ENCODE results near the gene GNPAT.
A peak's percentile ranks its signal among the peaks of the same experiment; 100 is the strongest.

Gene GNPAT

DNA sequence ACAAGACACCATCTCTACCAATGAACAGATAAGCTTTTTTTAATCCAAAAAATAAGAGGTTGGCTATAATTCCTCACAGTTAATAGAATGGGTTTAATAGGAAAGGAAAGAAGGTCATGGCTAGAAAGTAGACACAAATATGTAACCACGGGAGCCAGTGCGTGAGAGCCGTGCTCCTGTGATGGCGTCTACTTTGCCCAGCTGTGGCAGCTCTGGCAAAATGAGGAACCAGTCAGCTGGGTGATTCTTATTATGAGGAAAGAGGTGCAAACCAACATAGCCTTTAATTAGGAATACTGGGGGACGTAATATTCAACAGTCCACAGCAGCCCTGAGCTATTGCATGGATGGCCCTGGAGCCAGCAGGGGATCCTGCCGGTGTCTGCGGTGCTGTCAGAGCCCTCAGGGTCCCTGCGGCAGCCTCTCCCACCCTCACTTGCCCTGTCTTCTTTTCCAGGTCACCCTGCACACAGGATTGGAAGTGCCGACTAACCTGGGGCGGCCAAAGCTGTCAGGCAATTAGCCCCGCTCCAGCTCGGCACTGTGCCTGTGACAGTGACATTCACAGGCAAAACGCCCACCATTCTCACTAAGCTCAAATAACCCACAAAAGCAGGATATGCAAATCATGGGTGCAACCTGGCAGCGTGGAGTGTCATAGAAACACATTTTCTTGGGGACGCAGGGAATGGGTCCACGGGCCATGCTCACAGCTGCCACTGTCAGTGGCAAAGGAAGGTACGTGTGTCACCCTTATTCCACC lies 25.9 kb upstream of the GNPAT start:
- DNase-seq, result no peak

DNA sequence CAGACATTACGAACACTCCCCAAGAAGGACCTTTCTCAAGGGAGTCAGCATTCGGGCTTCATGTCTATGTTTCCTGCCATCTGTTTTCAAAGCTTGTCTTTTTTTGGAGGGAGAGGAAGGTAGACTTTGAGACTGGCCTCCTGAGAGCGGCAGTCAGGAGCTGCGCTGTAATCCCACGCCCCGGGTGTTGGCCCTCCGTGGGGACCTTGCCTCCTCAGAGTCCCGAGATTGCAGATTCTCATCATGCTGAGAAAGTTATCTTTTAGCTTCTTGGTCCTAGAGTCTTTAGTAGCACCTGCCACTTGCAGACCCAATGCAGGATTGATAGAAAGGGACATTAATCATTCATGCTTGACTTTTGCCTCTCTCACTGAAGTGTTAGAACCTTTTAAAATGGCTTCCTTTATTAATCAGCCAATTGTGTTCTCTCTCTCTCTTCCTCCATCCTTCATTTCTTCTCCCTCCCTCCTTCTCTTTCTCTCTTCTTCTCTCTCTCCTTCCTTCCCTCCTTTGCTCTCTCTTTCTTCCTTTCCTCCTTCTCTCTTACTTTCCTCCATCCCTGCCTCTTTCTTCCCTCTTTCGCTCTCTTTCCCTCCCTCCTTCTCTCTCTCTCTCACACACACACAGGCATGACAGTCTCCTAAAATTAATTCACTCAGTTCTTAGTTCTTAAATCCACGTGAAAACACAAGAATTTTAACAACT lies 25.2 kb upstream of the GNPAT start:
- no peak for DNase-seq

DNA sequence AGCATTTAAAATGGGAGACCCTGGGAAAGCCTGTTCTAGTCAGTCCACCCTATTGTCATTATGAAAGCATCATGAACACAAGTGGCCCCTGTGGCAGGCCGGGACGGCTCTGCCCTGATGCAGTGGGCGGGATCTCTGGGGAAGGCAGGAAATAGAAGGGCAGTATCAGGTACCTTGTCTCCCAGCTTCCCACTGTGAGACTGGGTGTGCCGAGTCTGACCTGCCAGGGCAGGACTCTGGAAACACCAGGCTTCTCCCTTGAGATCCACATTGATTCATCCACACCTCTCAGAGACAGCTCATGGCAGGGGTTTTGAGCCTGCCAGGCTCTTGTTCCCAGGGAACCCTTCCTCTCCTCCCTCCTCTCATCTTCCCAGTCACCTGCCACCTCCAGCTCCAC lies 24.5 kb upstream of the GNPAT start:
- DNase-seq, result peak; percentile 12

DNA sequence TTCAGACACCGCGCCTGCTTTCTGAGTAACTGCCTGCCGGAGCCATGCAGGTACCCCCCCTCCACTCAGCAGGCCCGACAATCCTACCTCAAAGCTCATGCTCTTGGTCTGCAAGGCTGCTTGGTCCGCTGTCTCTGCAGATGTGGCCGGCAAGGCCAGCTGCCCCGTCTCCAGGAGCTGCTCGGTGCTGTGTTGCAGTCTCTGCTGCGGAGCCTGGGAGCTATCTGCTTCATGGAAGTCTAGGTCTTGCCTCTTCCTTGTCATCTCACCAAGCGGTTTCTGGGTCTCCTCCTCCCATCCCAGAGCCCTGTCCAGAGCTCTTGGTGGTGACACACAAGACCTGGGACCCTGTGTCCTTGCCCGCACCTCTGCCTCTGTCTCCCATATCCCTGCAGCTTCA lies 24.0 kb upstream of the GNPAT start:
- no peak for DNase-seq

DNA sequence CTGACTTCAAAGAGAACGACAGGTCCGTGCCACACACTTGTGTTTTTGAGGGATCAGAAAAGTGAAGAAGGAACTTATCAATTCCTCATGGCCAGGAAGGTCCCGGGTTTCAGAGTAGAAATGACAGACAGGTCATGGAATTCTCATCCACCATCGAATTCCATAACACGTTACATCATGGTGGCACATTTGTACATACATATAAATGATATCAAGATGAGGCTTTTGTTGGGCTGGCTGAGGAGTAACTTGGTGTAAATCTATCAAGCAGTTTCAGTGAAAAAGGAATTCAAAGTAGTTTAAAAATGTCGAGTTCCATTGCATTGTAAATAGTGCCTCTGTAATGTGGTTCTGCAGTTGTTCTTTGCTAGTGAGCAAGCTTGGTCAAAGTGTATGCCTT lies 22.9 kb upstream of the GNPAT start:
- DNase-seq, result no peak

DNA sequence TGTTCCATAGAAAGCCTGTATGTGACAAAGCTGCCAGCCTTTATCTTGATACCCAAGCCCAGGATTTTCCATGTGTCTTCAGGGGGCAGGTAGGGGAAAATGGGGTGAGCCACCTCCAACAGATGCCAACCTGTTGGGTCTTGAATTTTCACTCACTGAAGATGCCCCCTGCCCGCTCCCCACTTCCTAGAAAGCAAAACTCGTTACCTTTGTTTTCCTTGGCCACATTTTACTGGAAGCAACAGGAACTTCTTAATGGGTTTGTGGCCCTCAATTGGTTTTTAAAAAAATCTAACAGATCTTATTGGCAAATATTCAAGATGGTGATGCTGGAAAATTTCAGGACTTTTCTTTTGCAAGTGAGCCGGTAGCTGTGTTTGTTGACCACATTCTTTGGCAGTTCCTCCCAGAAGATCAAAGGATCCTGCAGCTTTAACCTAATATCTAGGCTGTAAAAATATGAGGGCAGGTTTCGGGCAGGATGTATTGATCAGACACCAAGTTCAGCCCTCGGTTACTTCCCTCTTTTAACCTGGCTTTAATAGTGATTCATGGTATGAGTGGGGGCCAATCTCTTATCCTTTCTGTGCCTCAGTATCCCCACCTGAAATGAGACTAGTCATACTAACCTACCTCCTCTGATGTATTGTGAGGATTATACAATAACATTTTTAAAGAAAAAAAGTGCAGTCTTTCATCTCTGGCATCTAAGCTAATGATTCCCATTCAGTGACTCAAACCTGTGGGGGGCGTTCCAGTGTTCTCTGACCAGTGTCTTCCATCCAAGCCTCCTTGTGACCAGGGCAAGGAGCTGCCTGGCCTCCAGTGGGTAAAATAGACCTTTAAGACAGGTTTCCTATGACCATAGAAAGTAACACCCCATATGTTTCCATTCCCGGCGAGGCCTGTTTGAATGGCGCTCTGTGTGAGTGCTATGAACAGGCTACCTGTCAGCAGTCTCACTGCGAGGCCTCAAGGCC lies 21.3 kb upstream of the GNPAT start:
- DNase-seq, result no peak

DNA sequence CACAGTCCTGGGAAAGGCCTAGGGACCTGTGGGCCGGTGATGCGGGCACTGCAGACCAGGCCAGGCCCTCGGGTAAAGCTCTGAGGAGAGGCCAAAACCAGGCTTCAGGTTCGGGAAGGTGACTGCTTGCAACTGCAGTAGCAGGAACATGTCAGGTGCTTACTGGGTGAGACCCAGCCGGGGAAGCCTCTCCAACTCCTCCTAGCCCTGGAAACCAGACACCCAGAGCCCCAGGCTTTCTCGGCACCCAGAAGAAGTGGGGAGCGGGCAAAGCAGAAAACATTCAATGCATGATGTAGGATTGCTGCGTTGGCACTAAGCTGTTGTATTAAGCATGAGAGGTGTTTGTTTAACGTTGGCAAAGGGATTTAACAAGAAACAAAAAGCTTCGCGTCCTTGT lies 20.2 kb upstream of the GNPAT start:
- no peak for DNase-seq

DNA sequence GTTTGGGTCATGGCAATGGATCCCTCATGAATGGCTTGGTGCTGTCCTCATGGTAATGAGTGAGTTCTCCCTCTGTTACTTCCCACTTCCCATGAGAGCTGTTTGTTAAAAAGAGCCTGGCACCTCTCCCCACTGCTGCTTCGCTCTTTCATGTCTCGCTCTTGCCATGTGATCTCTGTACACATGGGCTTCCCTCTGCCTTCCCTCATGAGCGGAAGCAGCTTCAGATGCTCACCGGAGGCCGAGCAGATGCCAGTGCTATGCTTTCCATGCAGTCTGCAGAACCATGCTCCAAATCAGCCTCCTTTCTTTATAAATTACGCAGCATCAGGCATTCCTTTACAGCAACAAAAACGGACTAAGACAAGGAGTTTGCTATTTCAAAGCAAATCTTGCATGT lies 14.9 kb upstream of the GNPAT start:
- no peak for DNase-seq

DNA sequence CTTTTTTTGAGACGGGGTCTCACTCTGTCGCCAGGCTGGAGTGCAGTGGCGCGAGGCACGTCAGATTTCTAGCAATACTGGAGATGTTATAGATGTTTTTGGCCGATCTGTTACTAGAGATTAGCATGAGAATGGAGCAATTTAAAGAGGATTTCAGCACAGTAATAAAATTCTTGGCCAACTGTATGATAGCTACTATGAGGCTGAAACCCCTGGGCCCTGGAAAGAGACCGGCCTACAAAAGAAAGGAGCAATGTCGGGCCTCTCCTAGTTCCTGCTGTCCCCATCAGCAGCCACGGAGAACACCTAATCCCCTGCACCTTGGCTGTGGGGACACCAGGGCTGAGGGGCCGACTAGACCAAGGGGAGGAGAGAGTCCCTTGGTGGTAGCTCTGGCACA lies 9.5 kb upstream of the GNPAT start:
- DNase-seq, result no peak

DNA sequence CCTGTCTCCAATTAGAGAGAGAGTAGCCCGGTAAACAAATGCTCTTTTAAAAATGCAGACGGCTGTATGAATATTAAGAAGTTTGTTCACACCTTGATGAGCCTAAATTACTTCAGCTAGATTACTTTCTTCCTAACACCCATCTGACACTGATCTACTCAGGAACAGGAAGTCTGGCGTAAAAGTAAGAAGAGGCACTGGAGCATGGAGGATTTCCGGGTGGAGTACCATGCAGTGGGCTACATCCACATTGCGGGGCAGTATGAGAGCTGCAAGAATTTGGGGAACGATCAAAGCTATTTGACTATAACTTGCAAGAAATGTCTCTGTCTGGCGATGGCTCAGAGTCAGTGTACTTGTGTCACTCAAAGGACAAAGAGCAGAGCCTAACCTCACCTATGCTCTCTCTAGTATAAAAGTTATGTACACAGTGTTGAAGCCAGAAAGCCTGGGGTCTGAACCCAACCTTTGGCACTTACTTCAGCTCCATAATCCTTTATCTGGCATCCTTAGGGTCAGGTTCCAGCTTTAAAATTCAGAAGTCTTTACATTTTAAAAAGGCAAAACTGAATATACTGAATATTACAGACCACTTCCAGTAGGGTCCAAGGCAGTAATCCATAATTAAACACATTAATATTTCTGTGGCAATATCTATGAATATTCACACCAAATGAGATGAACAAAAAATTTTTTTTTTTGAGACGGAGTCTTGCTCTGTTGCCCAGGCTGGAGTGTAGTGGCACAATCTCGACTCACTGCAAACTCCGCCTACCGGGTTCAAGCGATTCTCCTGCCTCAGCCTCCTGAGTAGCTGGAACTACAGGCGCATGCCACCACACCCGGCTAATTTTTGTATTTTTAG lies 7.9 kb upstream of the GNPAT start:
- no peak for DNase-seq

DNA sequence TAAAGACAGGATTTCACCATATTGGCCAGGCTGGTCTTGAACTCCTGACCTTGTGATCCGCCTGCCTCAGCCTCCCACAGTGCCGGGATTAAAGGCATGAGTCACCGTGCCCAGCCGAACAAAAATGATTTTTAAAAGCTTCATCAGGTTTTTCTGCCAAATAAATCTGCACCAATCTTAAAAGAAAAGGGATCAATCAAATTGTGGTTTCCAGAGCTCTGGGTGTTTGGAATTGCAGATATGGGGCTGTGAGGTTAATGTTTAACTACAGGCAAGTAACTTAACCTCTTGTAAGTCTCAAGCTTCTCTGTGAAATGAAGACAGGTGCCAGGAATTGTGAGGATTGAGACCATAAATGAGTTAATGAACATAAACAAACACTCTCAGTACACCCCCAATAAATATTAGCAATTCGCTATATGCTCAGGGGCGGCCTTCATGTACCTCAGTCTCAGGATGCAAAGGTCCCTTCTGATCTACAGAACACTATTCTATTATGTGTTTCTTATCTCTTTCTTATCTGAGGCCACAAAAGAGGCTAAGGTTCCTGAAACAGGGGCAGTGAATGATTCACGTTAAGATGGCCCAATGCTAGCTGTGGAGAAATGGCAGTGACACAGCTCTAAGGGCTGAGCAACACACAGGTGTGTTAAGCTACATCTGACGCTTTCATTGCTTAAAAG lies 7.1 kb upstream of the GNPAT start:
- no peak for DNase-seq

DNA sequence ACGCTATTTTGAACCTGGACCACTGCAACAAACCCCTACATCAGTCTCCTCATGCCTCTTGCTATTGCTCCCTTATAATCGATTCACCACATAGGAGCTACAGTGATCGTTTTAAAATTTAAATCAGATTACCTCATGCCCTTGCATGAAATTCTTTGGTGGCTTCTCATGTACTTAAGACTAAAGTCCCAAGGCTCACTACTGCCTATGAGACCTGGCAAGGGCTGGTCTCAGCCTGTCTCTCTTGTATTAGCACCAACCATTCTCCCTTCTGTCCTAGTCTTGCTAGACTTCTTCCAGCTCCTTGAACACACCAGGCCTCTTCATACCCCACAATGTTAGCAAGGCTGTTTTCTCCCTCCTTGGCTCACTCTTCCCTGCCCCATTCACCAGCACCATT lies 6.5 kb upstream of the GNPAT start:
- no peak for DNase-seq

DNA sequence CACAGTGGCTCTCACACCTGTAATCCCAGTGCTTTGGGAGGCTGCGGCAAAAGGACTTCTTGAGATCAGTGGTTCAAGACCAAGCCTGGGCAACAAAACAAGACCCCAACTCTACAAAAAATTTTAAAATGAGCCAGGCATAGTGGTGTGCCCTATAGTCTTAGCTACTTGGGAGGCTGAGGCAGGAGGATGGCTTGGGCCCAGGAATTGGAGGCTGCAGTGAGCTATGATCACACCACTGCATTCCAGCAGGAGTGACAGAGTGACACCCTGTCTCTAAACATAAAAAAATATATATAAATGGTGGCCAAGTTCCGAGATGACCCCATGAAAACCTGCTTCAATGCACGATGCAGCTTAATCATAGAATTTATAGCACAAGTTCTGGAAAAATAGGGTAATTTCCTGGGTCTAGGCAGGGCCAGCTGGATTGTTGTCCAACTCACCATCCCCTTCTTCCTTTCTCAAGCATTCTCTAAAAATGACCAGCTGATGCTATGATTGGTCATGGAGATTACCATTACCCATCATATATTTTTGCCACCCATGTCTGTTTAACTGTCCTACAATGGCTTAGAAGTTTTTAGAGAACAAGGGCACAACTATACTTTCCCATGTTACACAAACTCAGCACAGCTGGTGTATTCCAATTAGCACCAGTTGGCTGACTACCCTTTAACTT lies 5.3 kb upstream of the GNPAT start:
- no peak for DNase-seq

DNA sequence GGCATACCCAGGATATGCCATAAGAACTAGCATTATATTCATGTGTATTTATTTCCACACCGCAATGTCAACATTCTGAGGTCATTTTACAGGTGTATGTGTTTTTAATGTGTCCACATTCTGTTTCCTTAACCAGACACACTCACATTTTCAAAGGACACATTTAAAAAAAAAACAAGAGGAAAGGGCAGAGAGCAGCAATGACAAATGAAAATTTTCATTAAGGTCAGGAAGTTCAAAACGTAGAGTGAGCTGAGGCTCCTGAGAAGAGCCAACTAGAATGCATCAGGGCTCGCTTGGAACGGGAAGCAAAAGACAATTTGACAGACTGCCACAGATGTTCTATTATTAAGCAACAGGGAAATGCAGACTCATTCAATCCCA lies 4.8 kb upstream of the GNPAT start:
- DNase-seq, result peak; percentile 89

DNA sequence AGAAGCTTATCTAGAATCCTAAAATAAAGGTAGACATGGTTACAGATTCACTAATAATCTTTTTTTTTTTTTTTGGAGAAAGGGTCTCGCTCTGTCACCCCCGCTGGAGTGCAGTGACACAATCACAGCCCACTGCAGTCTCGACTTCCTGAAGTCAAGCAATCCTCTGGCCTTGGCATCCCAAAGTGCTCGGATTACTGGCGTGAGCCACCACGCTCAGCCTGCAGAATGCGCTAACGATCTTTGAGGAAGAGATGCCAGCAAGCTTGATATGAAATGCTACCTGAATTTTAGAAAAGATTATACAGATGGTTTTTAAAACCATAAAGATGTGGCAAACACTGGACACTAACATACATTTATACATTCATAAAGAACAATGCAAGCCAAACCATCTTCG lies 4.1 kb upstream of the GNPAT start:
- peak; percentile 16 for DNase-seq

DNA sequence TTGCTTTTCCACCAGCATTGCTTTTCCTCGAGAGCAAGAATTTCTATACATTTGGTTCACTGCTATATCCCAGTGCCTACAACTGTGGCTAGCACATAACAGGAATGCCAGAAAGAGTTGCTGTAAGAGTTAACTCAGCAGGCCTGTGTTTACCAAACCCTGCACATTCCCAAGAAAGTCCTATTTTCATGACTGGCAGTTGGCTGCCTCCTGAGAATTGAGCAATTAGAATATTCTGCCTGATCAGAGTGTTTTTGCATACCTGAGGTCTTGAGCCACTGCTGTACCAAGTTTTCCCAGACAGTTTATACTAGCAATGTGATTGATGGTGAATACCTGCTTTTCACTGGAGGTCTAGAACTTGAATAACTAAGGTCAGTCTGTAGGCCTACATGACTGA lies 2.7 kb upstream of the GNPAT start:
- no peak for DNase-seq

DNA sequence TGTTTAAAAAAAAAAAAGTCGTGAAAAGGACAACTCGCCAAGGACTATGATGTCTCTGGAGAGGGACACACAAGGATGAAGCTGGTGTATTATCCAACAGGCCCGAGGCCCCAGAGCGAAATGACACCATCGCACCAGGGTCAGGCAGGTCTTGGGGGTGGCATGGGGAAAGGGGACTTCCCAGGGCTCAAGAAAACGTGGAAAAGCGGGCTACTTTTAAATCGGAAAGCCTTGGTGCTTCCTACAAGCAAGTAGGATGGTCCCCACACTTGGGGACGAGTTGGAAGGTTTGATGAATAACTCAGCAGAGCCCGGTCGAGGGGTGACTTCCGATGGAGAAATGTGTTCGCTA lies 505 bp upstream of the GNPAT start:
- no peak for DNase-seq

DNA sequence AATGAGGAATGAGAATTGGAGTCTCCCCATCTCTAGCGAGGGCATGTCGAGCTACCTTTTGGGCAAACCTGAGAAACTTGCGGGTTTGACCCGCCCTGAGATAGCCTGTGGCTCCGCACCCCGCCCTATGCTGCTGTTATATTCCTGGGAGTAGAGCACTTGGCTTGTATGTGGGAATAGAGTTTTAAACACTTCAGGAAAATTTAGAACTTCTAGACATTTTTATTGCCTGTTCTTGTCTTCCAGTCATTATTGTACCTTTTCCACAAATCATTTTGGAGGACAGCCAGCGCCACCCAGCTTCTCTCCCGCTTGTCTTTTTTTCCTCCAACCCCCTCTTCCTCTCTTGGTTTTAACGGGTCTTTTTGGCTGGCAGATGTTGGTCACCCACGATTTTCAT lies 738 bp downstream of the GNPAT start:
- peak; percentile 5 for DNase-seq

DNA sequence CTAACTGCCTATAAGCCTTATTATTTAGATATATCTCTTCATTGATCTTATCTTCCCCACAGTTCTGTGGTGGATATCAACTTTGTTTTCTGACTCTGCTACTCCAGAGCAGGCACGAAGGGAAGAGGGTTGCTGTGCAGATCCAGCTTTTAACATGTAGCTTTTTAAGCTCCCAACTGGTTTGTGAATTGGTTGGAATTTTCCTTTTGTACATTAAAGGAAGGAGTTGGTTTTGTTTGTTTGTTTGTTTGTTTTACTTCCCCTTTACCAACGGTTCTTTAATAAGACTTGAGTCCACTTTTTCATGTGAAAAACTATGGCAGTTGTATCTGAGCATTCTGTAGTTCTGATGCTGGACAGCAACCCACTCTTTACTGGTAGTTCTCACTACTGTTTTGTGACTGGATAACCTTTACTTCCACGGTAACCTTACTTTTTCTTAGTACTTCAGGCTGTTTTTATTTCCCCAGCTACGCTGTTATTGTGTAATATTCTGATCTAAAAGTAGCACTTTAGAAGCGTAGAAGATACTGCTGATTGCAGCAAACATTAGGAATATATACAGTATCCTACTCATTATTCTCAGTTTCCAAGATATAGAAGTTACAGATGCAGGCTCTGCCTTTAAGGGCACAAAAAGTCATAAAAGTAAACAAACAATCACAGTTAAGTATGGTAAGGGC lies 1.6 kb downstream of the GNPAT start:
- DNase-seq, result no peak

DNA sequence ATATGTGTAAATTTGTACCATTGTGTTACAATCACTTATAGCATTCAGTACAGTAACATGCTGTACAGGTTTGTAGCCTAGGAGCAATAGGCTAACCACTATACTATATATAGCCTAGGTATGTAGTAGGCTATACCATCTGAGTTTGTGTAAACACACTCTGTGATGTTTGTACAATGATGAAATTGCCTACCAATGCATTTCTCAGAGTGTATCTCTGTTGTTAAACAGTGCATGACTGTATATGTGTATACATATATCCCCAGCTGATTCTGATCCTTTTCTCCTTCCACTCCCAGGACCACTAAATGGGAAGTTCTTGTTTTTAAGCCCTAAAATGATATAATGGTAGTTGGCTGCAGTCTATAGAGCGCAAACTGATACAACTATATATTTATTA lies 7.8 kb downstream of the GNPAT start:
- no peak for DNase-seq

DNA sequence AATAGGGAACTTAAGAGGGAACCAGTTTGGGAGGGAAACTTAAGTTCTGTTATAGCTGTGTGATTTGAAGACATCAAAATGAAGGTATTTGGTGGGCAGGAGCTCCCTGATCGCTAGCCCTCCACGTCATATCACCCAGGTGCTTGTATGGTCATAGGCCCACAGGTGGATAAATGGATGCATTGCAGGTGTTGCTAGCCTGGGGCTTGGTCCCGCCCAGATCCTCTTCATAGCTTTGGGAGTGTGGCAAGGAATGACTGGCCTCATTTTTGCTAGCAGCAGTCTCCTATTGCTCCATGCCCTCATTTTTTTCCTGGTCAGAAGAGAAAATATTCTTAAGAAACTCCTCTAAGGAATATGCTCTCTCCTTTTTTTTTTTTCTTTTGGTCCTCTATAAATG lies 11.3 kb downstream of the GNPAT start:
- no peak for DNase-seq

Measured in NCI-H2029 (cell line).